Measurements from ENCODE around the gene ANKRD36C. TPM values are rescaled to one million over a fixed set of nuclear protein-coding genes. Genes with fewer than 3 reads are reported as not detected.
A peak's percentile ranks its signal among the peaks of the same experiment; 100 is the strongest.
"Not testable (repeated sequence)": the region's sequence is repeated elsewhere in the genome, so short reads cannot be mapped to it uniquely, and the experiment has no call there.

ANKRD36C gene
- total RNA-seq, 1 donor from 2014 or later, result 55.6 TPM

GRCh38 chr2:96019909-96020590 is 28.4 kb upstream of the ANKRD36C start:
- H3K27me3 Mint-ChIP-seq; H3K36me3 Mint-ChIP-seq (ENCODE audit: low read depth); H3K4me3 Mint-ChIP-seq; H3K9me3 Mint-ChIP-seq; DNase-seq; H3K27ac Mint-ChIP-seq; H3K4me1 Mint-ChIP-seq: not testable (repeated sequence)
- intact Hi-C loops (cut with micrococcal nuclease), result loop anchor here (10.0 kb wide), 2 partner anchors 95 to 155 kb away; partner anchors contain the start of gene ADRA2B

- H3K27me3 Mint-ChIP-seq; DNase-seq; intact Hi-C loops (cut with micrococcal nuclease); H3K9me3 Mint-ChIP-seq; H3K36me3 Mint-ChIP-seq (ENCODE audit: low read depth); H3K27ac Mint-ChIP-seq; H3K4me3 Mint-ChIP-seq; H3K4me1 Mint-ChIP-seq: not testable (repeated sequence)
Measured at GRCh38 chr2:96016321-96016720, 24.7 kb upstream of the ANKRD36C start.

DNA sequence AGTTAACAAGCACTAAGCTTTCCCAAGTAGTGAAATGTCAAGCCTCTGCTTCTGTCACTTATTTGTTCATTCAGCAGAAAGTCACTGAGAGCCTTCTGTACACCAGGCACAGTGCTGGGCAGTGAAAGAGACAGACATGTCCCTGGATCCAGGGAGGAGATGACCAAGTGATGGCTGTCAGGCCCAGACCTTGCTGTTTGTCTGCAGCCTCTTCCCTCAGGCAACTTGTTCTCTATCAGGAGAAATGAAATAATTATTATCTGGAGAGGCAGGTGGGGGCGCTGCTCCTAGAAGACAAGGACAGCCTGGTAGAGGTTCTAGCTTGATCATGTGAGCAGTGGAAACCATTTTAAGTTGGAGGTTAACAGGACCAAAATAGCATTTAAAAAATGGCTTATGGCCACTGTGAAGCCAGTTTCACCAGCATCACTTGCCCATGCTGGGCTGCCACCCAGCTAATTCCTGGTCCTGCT is 21.2 kb upstream of the ANKRD36C start:
- H3K4me3 Mint-ChIP-seq; H3K9me3 Mint-ChIP-seq; H3K36me3 Mint-ChIP-seq (ENCODE audit: low read depth); H3K4me1 Mint-ChIP-seq; H3K27ac Mint-ChIP-seq; intact Hi-C loops (cut with micrococcal nuclease): not testable (repeated sequence)
- DNase-seq, result peak; percentile 57
- H3K27me3 Mint-ChIP-seq, result peaks cover 10% of the 10 kb centered on the region

DNA sequence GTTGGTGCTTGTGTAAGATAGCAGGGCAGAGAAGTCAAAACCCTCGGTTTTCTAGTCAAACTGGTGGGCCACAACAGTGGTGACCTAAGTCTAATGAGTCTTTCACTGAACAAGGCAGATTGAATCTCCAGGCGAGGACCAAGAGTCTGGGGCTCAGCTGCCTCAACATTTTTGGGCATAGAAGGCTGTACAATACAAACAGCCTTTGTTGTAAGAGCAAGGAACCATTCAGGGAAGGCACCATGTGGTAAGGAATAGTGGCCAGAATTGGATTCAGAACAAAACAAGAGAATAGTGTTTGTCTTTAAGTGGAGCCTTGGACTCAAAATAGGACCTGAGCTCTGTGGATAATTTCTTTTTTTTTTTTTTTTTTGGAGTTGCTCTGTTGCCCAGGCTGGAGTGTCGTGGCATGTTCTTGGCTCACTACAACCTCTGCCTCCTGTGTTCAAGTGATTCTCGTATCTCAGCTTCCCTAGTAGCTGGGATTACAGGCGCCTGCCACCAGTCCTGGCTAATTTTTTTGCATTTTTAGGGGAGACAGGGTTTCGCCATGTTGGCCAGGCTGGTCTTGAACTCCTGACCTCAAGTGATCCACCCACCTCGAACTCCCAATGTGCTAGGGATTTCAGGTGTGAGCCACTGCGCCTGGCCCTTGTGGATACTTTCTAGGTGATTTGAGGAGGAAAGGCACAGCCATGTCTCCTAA is 20.6 kb upstream of the ANKRD36C start:
- H3K9me3 Mint-ChIP-seq; H3K27ac Mint-ChIP-seq; H3K36me3 Mint-ChIP-seq (ENCODE audit: low read depth); H3K4me3 Mint-ChIP-seq; H3K4me1 Mint-ChIP-seq; intact Hi-C loops (cut with micrococcal nuclease): not testable (repeated sequence)
- peaks cover 11% of the 10 kb centered on the region for H3K27me3 Mint-ChIP-seq
- peak; percentile 52 for DNase-seq

- H3K4me1 Mint-ChIP-seq; intact Hi-C loops (cut with micrococcal nuclease): not testable (repeated sequence)
Measured at GRCh38 chr2:96011129-96011455, 19.5 kb upstream of the ANKRD36C start.

GRCh38 chr2:96010320-96011128 is 18.9 kb upstream of the ANKRD36C start:
- DNase-seq, result peak; percentile 99
- H3K4me1 Mint-ChIP-seq; H3K36me3 Mint-ChIP-seq (ENCODE audit: low read depth); intact Hi-C loops (cut with micrococcal nuclease); H3K9me3 Mint-ChIP-seq: not testable (repeated sequence)
- H3K27ac Mint-ChIP-seq, result peak overlapping the region; percentile 63
- H3K27me3 Mint-ChIP-seq, result peaks cover 23% of the 10 kb centered on the region
- H3K4me3 Mint-ChIP-seq, result peak overlapping the region; percentile 85

More at GRCh38 chr2:96011129-96011455, 19.5 kb upstream of the ANKRD36C start:
- peak overlapping the region; percentile 61 for H3K4me3 Mint-ChIP-seq
- not testable (repeated sequence) for H3K27ac Mint-ChIP-seq; H3K36me3 Mint-ChIP-seq (ENCODE audit: low read depth); H3K9me3 Mint-ChIP-seq
- peak; percentile 78 for DNase-seq
- H3K27me3 Mint-ChIP-seq, result peaks cover 18% of the 10 kb centered on the region

- H3K4me1 Mint-ChIP-seq; intact Hi-C loops (cut with micrococcal nuclease); H3K36me3 Mint-ChIP-seq (ENCODE audit: low read depth); H3K9me3 Mint-ChIP-seq: not testable (repeated sequence)
- Mint-ChIP-seq H3K27me3 (peaks cover 29% of the 10 kb centered on the region), H3K4me3 (peak overlapping the region; percentile 85), H3K27ac (peak overlapping the region; percentile 63)
- DNase-seq, result peak; percentile 59
Measured at GRCh38 chr2:96009833-96010232, 18.2 kb upstream of the ANKRD36C start.

- peaks cover 37% of the 10 kb centered on the region for H3K27me3 Mint-ChIP-seq
- H3K4me1 Mint-ChIP-seq, result not testable (repeated sequence)
Measured at GRCh38 chr2:96008051-96008450, 16.4 kb upstream of the ANKRD36C start.

DNA sequence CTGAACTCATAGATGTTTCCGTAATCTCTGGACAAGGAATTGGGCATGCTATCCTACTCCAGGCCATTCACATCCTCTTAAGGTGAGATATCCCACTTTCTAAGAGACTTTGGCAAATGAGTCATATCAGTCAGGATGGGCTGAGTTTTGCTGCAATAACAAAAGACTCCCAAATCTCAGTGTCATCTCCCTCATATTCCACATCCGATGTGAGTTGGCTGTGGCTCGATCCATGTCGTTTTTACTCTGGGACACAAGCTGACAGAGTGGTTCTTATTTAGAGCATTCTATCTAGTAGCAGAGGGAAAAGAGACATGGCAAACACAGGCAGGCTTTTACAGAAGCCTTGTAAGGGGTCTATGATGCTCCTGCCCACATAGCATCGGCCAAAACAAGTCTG is 14.6 kb upstream of the ANKRD36C start:
- intact Hi-C loops (cut with micrococcal nuclease); H3K36me3 Mint-ChIP-seq (ENCODE audit: low read depth); H3K4me1 Mint-ChIP-seq; H3K27ac Mint-ChIP-seq; H3K4me3 Mint-ChIP-seq; H3K9me3 Mint-ChIP-seq: not testable (repeated sequence)
- peak; percentile 20 for DNase-seq
- peaks cover 50% of the 10 kb centered on the region for H3K27me3 Mint-ChIP-seq

More at GRCh38 chr2:96008051-96008450, 16.4 kb upstream of the ANKRD36C start:
- intact Hi-C loops (cut with micrococcal nuclease); H3K36me3 Mint-ChIP-seq (ENCODE audit: low read depth); H3K27ac Mint-ChIP-seq; H3K4me3 Mint-ChIP-seq; H3K9me3 Mint-ChIP-seq: not testable (repeated sequence)
- peak; percentile 51 for DNase-seq

- H3K9me3 Mint-ChIP-seq; H3K4me1 Mint-ChIP-seq; H3K36me3 Mint-ChIP-seq (ENCODE audit: low read depth): not testable (repeated sequence)
- intact Hi-C loops (cut with micrococcal nuclease), result loop anchor here (5.0 kb wide), 2 partner anchors 180 to 275 kb away; partner anchors contain the start of genes CIAO1 and TMEM127
- H3K27me3 Mint-ChIP-seq, result peaks cover 31% of the 10 kb centered on the region
- peak; percentile 90 for DNase-seq
- H3K27ac Mint-ChIP-seq, result peak overlapping the region; percentile 93
- H3K4me3 Mint-ChIP-seq, result peak overlapping the region; percentile 86
Measured at GRCh38 chr2:95992520-95993272, 1.1 kb upstream of the ANKRD36C start.

DNA sequence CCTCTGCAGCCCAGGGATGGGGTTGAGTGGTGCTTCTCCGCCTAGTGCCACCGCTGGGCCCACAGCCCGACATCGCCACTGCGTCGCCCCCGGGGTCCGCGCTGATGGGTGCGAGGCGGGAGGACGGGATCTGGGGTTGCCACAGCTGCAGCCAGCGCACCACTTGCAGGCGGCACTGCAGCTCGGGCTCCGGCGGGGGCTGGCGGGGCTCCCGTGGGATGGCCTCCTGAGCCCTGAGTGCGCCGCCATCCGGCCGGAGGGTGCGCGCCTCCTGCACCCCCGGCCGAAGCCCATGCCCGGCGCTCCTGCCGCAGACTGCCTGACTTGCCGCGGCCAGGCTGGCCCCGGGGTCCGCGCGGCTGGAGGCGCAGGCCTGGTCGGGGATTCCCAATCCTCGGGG is 478 bp upstream of the ANKRD36C start:
- not testable (repeated sequence) for H3K9me3 Mint-ChIP-seq; H3K4me1 Mint-ChIP-seq; H3K36me3 Mint-ChIP-seq (ENCODE audit: low read depth)
- intact Hi-C loops (cut with micrococcal nuclease), result loop anchor here (5.0 kb wide), 2 partner anchors 180 to 275 kb away; partner anchors contain the start of genes CIAO1 and TMEM127
- H3K27me3 Mint-ChIP-seq, result peaks cover 27% of the 10 kb centered on the region
- peak overlapping the region; percentile 84 for H3K27ac Mint-ChIP-seq
- H3K4me3 Mint-ChIP-seq, result peak overlapping the region; percentile 81
- peak; percentile 77 for DNase-seq

GRCh38 chr2:95990884-95991283 is 740 bp downstream of the ANKRD36C start:
- H3K4me1 Mint-ChIP-seq, result not testable (repeated sequence)

DNA sequence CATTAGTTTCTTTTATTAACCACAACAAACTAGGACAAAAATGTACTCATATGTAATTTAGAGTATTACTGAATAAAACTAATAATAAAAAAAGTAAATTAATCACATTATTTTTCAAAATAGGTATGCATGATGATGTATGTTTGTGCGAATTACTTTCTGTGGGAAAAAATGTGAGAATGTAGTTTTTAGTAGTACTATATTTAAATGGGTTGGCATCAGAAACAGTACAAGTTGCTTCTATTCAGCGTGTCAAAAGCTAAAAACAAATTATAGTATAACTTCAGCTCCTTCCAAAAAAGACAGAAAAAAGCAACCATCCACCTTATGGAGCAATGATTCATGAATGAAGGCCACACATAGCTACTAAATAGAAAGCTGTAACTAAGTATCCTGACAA is 40.0 kb downstream of the ANKRD36C start:
- intact Hi-C loops (cut with micrococcal nuclease); DNase-seq; H3K9me3 Mint-ChIP-seq; H3K4me1 Mint-ChIP-seq; H3K4me3 Mint-ChIP-seq; H3K27me3 Mint-ChIP-seq; H3K27ac Mint-ChIP-seq: not testable (repeated sequence)
- peaks cover 22% of the 10 kb centered on the region for H3K36me3 Mint-ChIP-seq (ENCODE audit: low read depth)

More at GRCh38 chr2:95990884-95991283, 740 bp downstream of the ANKRD36C start:
- Mint-ChIP-seq H3K27me3 (peaks cover 18% of the 10 kb centered on the region), H3K27ac (peak overlapping the region; percentile 66), H3K4me3 (peak overlapping the region; percentile 81)
- H3K9me3 Mint-ChIP-seq; H3K36me3 Mint-ChIP-seq (ENCODE audit: low read depth): not testable (repeated sequence)
- DNase-seq, result peak; percentile 60
- intact Hi-C loops (cut with micrococcal nuclease), result loop anchor here (5.0 kb wide), 2 partner anchors 181 to 276 kb away; partner anchors contain the start of genes CIAO1 and TMEM127

Data from activated CD4-positive, alpha-beta T cell treated with anti-CD3 and anti-CD28 coated beads, Interleukin-2, amount 10 ng/mL, durations not matched to agents 24 days and 14 days (primary cell).